PC-9 (cell line): ENCODE measurements around the gene PALM. TPM values are rescaled to one million over a fixed set of nuclear protein-coding genes. Genes with fewer than 3 reads are reported as not detected.

Experiments
- BruUV-seq: library from RNA; stranded (reverse); fragments of 400-500 nt; replicated peaks from 2 replicates; lab custom pipeline; 2021; lab: Mats Ljungman, UMichigan
- CTCF ChIA-PET: fragments of 300-600 bp; sonication (Branson Sonifier 250); formaldehyde crosslinking; loops from one replicate; lab custom pipeline; 2022; ENCODE audit warnings: antibody characterized with exemption; lab: Charles Lee
- POLR2A ChIA-PET: fragments of 300-600 bp; sonication (Branson Sonifier 250); formaldehyde crosslinking; loops from one replicate; lab custom pipeline; 2022; ENCODE audit warnings: antibody characterized with exemption; ENCODE audit not compliant: unreplicated experiment; lab: Charles Lee
- DNase-seq, 2 experiments: peaks; one replicate each; pipeline versions ENCODE4 v3.0.0 to v3.0.0-alpha.2; 2015 to 2022; ENCODE audit warnings: mixed read lengths in 1 of 2
- H2AFZ ChIP-seq: fragments of 200-600 bp; sonication (generic); 2 replicates; pipeline ENCODE4 v1.8.1; 2017; ENCODE audit warnings: antibody characterized with exemption
- H3F3A ChIP-seq: fragments of 200-600 bp; sonication (generic); 2 replicates; pipeline ENCODE4 v1.8.1; 2017; ENCODE audit warnings: antibody characterized with exemption, mild to moderate bottlenecking, low read depth; ENCODE audit not compliant: insufficient read depth
- H3K27ac ChIP-seq: fragments of 200-600 bp; sonication (generic); 2 replicates; pipeline ENCODE4 v1.6.1; 2016; ENCODE audit warnings: mixed run types
- H3K27me3 ChIP-seq: fragments of 200-600 bp; sonication (generic); 2 replicates; pipeline ENCODE4 v1.6.1; 2016; ENCODE audit warnings: low read depth, mixed run types; ENCODE audit not compliant: insufficient read depth
- H3K36me3 ChIP-seq: fragments of 200-600 bp; sonication (generic); 2 replicates; pipeline ENCODE4 v1.6.1; 2016; ENCODE audit warnings: low read depth, mixed run types
- H3K4me1 ChIP-seq: fragments of 200-600 bp; sonication (generic); replicated peaks from 2 replicates; pipeline ENCODE4 v1.6.1; 2016; ENCODE audit warnings: mixed run types; ENCODE audit not compliant: insufficient read depth
- H3K4me2 ChIP-seq: fragments of 200-600 bp; sonication (generic); 2 replicates; pipeline ENCODE4 v1.6.1; 2017; ENCODE audit warnings: mixed run types
- H3K4me3 ChIP-seq: fragments of 200-600 bp; sonication (generic); 2 replicates; pipeline ENCODE4 v1.6.1; 2016; ENCODE audit warnings: mixed run types
- H3K79me2 ChIP-seq: fragments of 200-600 bp; sonication (generic); 2 replicates; pipeline ENCODE4 v1.6.1; 2017; ENCODE audit warnings: low read depth, mixed run types
- H3K9me2 ChIP-seq: fragments of 200-600 bp; sonication (generic); 2 replicates; pipeline ENCODE4 v1.8.1; 2017; ENCODE audit warnings: mild to moderate bottlenecking; ENCODE audit not compliant: insufficient read depth
- H3K9me3 ChIP-seq: fragments of 200-600 bp; sonication (generic); 2 replicates; pipeline ENCODE4 v1.8.1; 2016; ENCODE audit warnings: low read depth; ENCODE audit not compliant: insufficient read depth
- H4K20me1 ChIP-seq: fragments of 200-600 bp; sonication (generic); 2 replicates; pipeline ENCODE4 v1.8.1; 2017; ENCODE audit not compliant: insufficient read depth
- CTCF ChIP-seq: fragments of 200-600 bp; sonication (generic); conservative IDR thresholded peaks from 2 replicates; pipeline ENCODE4 v1.6.1; 2017; ENCODE audit warnings: mixed run types, antibody characterized with exemption, mild to moderate bottlenecking, moderate library complexity
- EZH2 ChIP-seq: fragments of 200-600 bp; sonication (generic); IDR thresholded peaks from 2 replicates; pipeline ENCODE4 v1.8.0; 2017; ENCODE audit warnings: antibody characterized with exemption, low read depth
- intact Hi-C: fragments of 100-400 bp; cut with micrococcal nuclease; formaldehyde crosslinking; loops from one replicate; pipeline ENCODE4 v1.10.0; 2022; ENCODE audit not compliant: unreplicated experiment
- total RNA-seq: library from RNA; stranded (reverse); gene quantifications from 2 replicates; pipeline ENCODE4 v1.2.3, GENCODE V29; 2021

Gene PALM
- total RNA-seq, 1 experiment from 2014 or later, result 1.8 TPM

DNA sequence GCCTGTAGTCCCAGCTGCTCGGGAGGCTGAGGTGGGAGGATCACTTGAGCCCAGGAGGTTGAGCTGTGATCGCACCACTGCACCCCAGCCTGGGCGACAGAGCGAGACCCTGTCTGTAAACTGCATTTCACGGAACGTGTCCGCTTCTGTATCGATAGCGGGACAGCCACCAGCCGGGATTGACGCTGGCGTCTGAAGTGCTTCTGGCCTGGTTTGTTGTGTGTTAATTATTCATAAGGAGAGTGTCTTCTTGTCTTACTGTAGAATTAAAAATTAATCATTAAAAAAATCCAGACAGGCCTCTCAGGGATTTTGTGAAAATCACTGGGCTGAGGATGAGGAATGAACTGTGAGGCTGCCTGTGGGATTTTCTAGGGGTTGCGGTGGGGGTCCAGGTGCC is 26.0 kb downstream of the PALM start:
- DNase-seq, result no peak
- intact Hi-C loops, result loop anchor here (1.0 kb wide), 1 partner anchor 69 kb away; no protein-coding TSS in a partner anchor
- H3K79me2 ChIP-seq, result no peaks in the 10 kb centered on the region
- peaks cover 17% of the 10 kb centered on the region; the same call in 1 of the 2 replicates for H3F3A ChIP-seq
- H3K36me3 ChIP-seq, result no peaks in the 10 kb centered on the region
- H3K4me2 ChIP-seq, result no peak overlapping the region
- no peak overlapping the region for H3K4me3 ChIP-seq
- no peaks in the 10 kb centered on the region for H4K20me1 ChIP-seq
- CTCF ChIA-PET, result interaction anchor here (0.5 to 0.7 kb wide), 4 partner anchors 57 to 255 kb away, joined by 3 to 5 read pairs (median 3); no protein-coding TSS in a partner anchor
- POLR2A ChIA-PET, result no interaction called here
- H3K4me1 ChIP-seq, result no peaks in the 10 kb centered on the region
- TF ChIP-seq EZH2 (no peak), CTCF (no peak)
- BruUV-seq, result no TSS peak
- no peaks in the 10 kb centered on the region for H3K9me2 ChIP-seq
- no peaks in the 10 kb centered on the region for H3K27me3 ChIP-seq
- no peak overlapping the region for H2AFZ ChIP-seq
- H3K9me3 ChIP-seq, result no peaks in the 10 kb centered on the region
- H3K27ac ChIP-seq, result no peak overlapping the region

GRCh38 chr19:736125-736524 is 27.4 kb downstream of the PALM start:
- CTCF ChIA-PET, result no interaction called here
- Histone ChIP-seq H2AFZ (no peak overlapping the region), H3K9me2 (no peaks in the 10 kb centered on the region), H4K20me1 (no peaks in the 10 kb centered on the region), H3K4me2 (no peak overlapping the region), H3K27me3 (no peaks in the 10 kb centered on the region), H3K4me3 (no peak overlapping the region), H3K79me2 (no peaks in the 10 kb centered on the region), H3K4me1 (no peaks in the 10 kb centered on the region), H3F3A (peaks cover 17% of the 10 kb centered on the region; the same call in 1 of the 2 replicates), H3K36me3 (no peaks in the 10 kb centered on the region), H3K9me3 (no peaks in the 10 kb centered on the region), H3K27ac (no peak overlapping the region)
- TF ChIP-seq CTCF, result no peak
- BruUV-seq, result no TSS peak
- no peak for DNase-seq
- intact Hi-C loops, result no loop called here
- POLR2A ChIA-PET, result no interaction called here

GRCh38 chr19:737591-738093 is 28.9 kb downstream of the PALM start:
- peaks cover 7% of the 10 kb centered on the region; the same call in 1 of the 2 replicates for H3F3A ChIP-seq
- CTCF ChIA-PET, result no interaction called here
- no peaks in the 10 kb centered on the region for H3K9me2 ChIP-seq
- peak in 1 of 2 experiments; percentile 51 for DNase-seq
- no TSS peak for BruUV-seq
- H3K27me3 ChIP-seq, result no peaks in the 10 kb centered on the region
- no peak overlapping the region for H3K4me2 ChIP-seq
- no peaks in the 10 kb centered on the region for H4K20me1 ChIP-seq
- H3K4me1 ChIP-seq, result no peaks in the 10 kb centered on the region
- H3K9me3 ChIP-seq, result no peaks in the 10 kb centered on the region
- intact Hi-C loops, result no loop called here
- H3K4me3 ChIP-seq, result no peak overlapping the region
- POLR2A ChIA-PET, result no interaction called here
- H3K27ac ChIP-seq, result no peak overlapping the region
- no peak overlapping the region for H2AFZ ChIP-seq
- H3K79me2 ChIP-seq, result no peaks in the 10 kb centered on the region
- TF ChIP-seq EZH2, result no peak
- TF ChIP-seq CTCF, result peak; percentile 72
- H3K36me3 ChIP-seq, result no peaks in the 10 kb centered on the region
